Activated T-helper 1 cell treated with anti-CD3 and anti-CD28 coated beads, Interleukin-12 subunit alpha, Interleukin-12 subunit beta, Interleukin-2, Interleukin-4 antibody, amounts not matched to agents 30 ng/mL and 10 ng/mL and 1 ng/mL, durations not matched to agents 14 hours and 24 hours and 36 hours (primary cell): Measurements from ENCODE around the gene STXBP2. TPM values are rescaled to one million over a fixed set of nuclear protein-coding genes. Genes with fewer than 3 reads are reported as not detected.

Experiments used
- DNase-seq: peaks from one replicate; pipeline ENCODE4 v3.0.0; 2021; ENCODE audit warnings: low spot score
- H3K27ac Mint-ChIP-seq: one replicate; pipeline ENCODE4 v1.8.0; 2021; ENCODE audit warnings: mild to moderate bottlenecking, mixed read lengths
- H3K27me3 Mint-ChIP-seq: one replicate; pipeline ENCODE4 v1.8.0; 2022; ENCODE audit warnings: mild to moderate bottlenecking, moderate library complexity, mixed read lengths; ENCODE audit not compliant: insufficient read depth
- H3K36me3 Mint-ChIP-seq: one replicate; pipeline ENCODE4 v1.8.0; 2021; ENCODE audit warnings: low read depth, mixed read lengths
- H3K4me1 Mint-ChIP-seq: one replicate; pipeline ENCODE4 v1.8.0; 2021; ENCODE audit warnings: low read depth, mixed read lengths
- H3K4me3 Mint-ChIP-seq: one replicate; pipeline ENCODE4 v1.8.0; 2021; ENCODE audit warnings: mild to moderate bottlenecking, moderate library complexity, mixed read lengths
- H3K9me3 Mint-ChIP-seq: one replicate; pipeline ENCODE4 v1.8.0; 2021; ENCODE audit warnings: mixed read lengths
- intact Hi-C: fragments of 100-400 bp; cut with micrococcal nuclease; formaldehyde crosslinking; loops from one replicate; pipeline ENCODE4 v1.15.1; 2024
- total RNA-seq: library from RNA; stranded (reverse); gene quantifications from 2 replicates; pipeline ENCODE4 v1.2.3, GENCODE V29; 2022

STXBP2 gene
- total RNA-seq, 1 donor from 2014 or later, result 102 TPM

DNA sequence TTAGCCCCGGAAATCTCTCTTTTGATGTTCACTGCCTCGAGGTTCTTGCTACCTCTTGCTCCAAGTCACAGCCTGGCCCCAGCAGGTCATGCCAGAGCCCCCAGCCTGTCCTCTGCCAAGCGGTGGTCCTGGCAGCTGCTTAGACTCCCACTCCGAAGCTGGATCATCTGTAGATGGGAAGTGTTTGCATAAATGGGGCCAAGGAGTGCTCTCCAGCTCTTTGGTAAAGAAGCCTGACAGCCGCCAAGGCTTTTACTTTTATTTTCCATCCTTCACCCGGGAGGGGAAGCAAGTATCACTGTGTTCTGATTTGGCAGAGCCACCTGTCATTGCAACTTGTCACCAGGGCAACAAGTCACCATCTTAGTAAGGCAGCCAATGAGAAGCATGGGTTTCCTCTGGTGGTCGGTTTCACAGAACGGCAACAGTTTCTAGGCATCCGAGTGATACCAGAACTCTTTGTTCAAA is 21.3 kb downstream of the STXBP2 start:
- peak overlapping the region; percentile 50 for H3K4me3 Mint-ChIP-seq
- no peaks in the 10 kb centered on the region for H3K9me3 Mint-ChIP-seq
- DNase-seq, result peak; percentile 55
- intact Hi-C loops, result no loop called here
- peak overlapping the region; percentile 58 for H3K27ac Mint-ChIP-seq
- peaks cover 2% of the 10 kb centered on the region for H3K27me3 Mint-ChIP-seq
- H3K4me1 Mint-ChIP-seq, result peaks cover 19% of the 10 kb centered on the region
- no peaks in the 10 kb centered on the region for H3K36me3 Mint-ChIP-seq

DNA sequence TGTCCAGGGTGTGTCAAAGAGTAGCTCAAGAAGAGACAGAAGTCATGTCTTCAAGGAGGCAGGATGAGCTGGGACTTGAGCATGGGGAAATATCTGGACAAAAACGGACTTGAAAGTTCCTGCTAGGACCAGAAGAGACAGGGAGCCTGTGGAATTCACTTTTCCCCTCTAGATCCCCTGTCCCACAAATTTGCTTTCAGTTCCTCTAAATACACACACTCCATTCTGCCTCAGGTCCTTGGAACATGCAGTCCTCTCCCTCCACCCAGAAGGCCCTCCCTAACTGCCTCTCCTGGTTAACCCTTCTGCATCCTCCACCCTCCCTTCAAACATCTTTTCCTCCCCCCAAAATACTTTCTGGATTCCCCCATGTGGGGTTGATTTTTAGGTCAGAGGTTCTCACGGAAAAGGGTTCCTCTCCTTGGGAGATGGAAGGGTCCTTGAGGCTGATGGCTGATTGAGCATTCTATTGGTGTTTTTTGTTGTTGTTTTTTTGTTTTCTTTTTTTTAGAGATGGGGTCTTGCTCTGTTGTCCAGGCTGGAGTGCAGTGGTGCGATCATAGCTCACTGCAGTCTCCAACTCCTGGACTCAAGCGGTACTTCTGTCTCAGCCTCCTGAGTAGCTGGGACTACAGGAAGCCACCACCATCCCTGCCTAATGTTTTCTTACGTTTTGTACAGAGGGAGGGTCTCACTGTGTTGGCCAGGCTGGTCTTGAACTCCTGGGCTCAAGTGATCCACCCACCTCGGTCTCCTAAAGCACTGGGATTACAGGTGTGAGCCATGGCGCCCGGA is 25.0 kb downstream of the STXBP2 start:
- peaks cover 15% of the 10 kb centered on the region for H3K4me1 Mint-ChIP-seq
- H3K27me3 Mint-ChIP-seq, result peaks cover 2% of the 10 kb centered on the region
- H3K4me3 Mint-ChIP-seq, result no peak overlapping the region
- intact Hi-C loops, result no loop called here
- H3K36me3 Mint-ChIP-seq, result no peaks in the 10 kb centered on the region
- no peaks in the 10 kb centered on the region for H3K9me3 Mint-ChIP-seq
- H3K27ac Mint-ChIP-seq, result no peak overlapping the region
- no peak for DNase-seq

DNA sequence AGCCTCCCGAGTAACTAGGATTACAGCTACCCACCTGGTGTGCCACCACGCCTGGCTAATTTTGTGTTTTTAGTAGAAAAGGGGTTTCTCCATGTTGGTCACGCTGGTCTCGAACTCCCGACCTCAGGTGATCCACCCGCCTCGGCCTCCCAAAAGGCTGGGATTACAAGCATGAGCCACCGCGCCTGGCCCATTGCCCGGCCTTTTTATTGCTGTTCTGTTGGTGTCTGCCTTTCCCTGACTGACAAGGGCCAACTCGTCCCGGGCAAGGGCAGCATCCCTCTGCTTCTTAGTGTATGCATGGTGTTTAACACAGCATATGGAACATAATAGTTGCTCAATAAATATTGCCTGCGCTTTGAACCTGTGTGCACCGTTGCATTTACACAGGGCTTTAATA is 25.7 kb downstream of the STXBP2 start:
- Mint-ChIP-seq H3K27ac (no peak overlapping the region), H3K4me3 (no peak overlapping the region), H3K9me3 (no peaks in the 10 kb centered on the region), H3K27me3 (no peaks in the 10 kb centered on the region), H3K36me3 (no peaks in the 10 kb centered on the region), H3K4me1 (peaks cover 8% of the 10 kb centered on the region)
- intact Hi-C loops, result no loop called here
- DNase-seq, result no peak

DNA sequence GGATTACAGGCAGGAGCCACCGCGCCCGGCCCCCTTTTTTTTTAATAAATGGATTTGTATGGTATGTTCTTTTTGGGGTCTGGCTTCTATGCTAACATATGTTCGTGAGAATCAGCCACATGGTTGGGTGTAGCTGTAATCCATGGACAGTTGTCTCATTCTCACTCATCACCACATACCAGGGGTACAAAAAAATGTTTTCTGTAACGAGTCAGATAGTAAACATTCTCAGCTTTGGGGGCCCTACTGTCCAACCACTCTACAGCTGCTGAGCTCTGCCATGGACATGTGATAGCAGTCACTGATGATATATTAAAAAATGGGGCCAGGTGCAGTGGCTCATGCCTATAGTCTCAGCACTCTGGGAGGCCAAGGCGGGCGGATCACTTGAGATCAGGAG is 26.8 kb downstream of the STXBP2 start:
- no peak for DNase-seq
- Mint-ChIP-seq H3K4me3 (no peak overlapping the region), H3K27me3 (peaks cover 4% of the 10 kb centered on the region), H3K9me3 (no peaks in the 10 kb centered on the region), H3K4me1 (no peaks in the 10 kb centered on the region), H3K36me3 (no peaks in the 10 kb centered on the region), H3K27ac (no peak overlapping the region)
- intact Hi-C loops, result no loop called here

DNA sequence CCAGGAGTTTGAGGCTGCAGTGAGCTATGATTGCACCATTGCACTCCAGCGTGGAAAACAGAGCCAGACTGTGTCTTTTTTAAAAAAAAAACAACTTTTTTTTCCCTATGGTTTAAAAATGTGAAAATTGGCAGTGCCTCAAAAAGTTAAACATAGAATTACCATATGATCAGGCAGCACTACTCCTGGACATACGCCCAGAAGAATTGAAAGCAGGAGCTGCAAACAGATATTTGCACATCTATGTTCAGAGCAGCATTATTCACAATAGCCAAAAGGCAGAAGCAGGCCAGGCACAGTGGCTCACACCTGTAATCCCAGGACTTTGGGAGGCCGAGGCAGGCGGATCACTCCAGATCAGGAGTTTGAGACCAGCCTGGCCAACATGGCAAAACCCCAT is 28.2 kb downstream of the STXBP2 start:
- DNase-seq, result no peak
- Mint-ChIP-seq H3K9me3 (no peaks in the 10 kb centered on the region), H3K27me3 (peaks cover 8% of the 10 kb centered on the region), H3K4me1 (peaks cover 4% of the 10 kb centered on the region), H3K27ac (no peak overlapping the region), H3K36me3 (no peaks in the 10 kb centered on the region), H3K4me3 (no peak overlapping the region)
- intact Hi-C loops, result no loop called here

DNA sequence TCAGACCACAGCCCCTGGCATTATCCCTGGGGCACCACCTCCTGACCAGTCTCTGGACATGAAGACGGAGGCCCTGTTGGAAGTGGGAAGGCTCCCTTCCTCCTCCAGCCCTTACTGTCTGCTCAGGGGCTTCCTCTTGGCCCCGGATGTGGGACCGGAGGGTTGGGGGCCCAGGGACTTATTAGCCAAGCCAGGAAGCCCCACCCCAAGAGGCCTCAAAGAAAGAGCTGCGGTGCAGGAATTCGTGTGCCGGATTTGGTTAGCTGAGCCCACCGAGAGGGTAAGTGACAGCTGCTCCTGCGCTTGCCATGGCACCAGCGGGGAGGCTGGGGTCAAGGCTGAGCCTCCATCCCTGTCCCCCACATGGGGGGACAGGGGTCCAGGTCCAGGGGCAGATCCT is 31.9 kb downstream of the STXBP2 start, which contains the start of gene RETN:
Gene RETN, plus strand, starts transcription at position 208 of the 400 bp plus-strand sequence. CDS start 278 bp downstream, outside the sequence.
- H3K4me1 Mint-ChIP-seq, result peaks cover 4% of the 10 kb centered on the region
- intact Hi-C loops, result no loop called here
- H3K27ac Mint-ChIP-seq, result no peak within 1 kb of the TSS
- H3K9me3 Mint-ChIP-seq, result no peaks in the 10 kb centered on the region
- no peak within 1 kb of the TSS for H3K4me3 Mint-ChIP-seq
- peaks cover 33% of the 10 kb centered on the region for H3K27me3 Mint-ChIP-seq
- no peak for DNase-seq
- no peaks in the 10 kb centered on the region for H3K36me3 Mint-ChIP-seq

DNA sequence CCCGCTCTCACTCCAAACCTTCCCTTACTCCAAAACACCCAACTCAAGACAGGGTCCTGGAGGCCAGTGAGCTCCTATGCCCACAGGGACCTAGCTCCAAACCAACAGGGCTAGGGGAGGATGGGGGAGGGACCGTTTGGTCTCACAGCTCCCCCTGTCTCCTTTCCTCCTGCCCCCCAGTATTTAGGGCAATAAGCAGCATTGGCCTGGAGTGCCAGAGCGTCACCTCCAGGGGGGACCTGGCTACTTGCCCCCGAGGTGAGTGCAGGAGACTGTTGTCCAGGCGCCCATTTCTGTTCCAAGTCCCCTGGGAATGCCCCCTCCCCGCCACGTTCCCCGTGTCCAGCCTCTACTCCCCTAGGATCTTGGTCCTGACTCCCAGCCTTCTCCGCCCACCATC is 32.7 kb downstream of the STXBP2 start:
- intact Hi-C loops, result no loop called here
- no peak overlapping the region for H3K27ac Mint-ChIP-seq
- H3K27me3 Mint-ChIP-seq, result peaks cover 41% of the 10 kb centered on the region
- H3K4me3 Mint-ChIP-seq, result no peak overlapping the region
- H3K4me1 Mint-ChIP-seq, result peaks cover 12% of the 10 kb centered on the region
- no peak for DNase-seq
- H3K36me3 Mint-ChIP-seq, result no peaks in the 10 kb centered on the region
- no peaks in the 10 kb centered on the region for H3K9me3 Mint-ChIP-seq

DNA sequence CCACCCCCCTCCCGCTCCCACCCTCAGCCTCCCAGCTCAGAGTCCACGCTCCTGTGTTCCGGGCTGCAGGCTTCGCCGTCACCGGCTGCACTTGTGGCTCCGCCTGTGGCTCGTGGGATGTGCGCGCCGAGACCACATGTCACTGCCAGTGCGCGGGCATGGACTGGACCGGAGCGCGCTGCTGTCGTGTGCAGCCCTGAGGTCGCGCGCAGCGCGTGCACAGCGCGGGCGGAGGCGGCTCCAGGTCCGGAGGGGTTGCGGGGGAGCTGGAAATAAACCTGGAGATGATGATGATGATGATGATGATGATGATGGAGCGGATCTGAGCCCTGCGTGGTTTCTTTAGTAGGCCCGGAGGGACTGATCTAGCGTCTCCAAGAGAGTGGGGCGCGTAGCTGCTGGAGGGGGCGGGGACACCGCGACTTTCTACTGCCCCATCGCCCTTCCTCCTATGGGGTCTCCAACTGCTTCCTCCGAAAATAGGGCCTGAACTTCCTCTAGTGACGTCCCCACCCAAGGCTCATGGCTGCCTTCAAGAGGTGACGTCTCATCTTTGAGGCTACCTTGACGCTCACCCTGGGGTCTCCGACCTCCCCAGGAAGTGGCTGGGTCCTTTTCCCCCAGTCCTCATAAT is 33.4 kb downstream of the STXBP2 start:
- H3K9me3 Mint-ChIP-seq, result no peaks in the 10 kb centered on the region
- H3K36me3 Mint-ChIP-seq, result no peaks in the 10 kb centered on the region
- H3K4me1 Mint-ChIP-seq, result peaks cover 13% of the 10 kb centered on the region
- intact Hi-C loops, result no loop called here
- DNase-seq, result peak; percentile 11
- peaks cover 41% of the 10 kb centered on the region for H3K27me3 Mint-ChIP-seq
- H3K27ac Mint-ChIP-seq, result no peak overlapping the region
- peak overlapping the region; percentile 30 for H3K4me3 Mint-ChIP-seq

DNA sequence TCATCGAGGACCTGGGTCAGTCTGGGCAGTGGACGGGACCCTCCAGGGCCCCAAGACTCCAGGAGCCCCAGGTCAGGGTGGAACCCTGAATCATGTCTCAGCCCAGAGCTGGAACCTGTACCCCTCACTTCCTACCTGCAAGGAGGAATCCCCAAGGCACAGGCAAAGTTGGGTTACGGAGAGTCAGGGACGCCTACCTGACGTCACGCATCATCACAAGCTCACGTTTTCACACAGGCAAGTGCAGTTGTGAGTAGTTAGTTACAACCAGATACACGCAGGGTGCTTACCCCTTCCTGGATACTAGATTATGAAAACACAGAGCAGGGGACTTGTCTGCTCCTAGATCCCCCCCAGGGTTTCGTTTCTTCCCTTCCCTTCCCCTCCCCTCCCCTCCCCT is 33.9 kb downstream of the STXBP2 start:
- peak overlapping the region; percentile 30 for H3K4me3 Mint-ChIP-seq
- no peak for DNase-seq
- H3K9me3 Mint-ChIP-seq, result no peaks in the 10 kb centered on the region
- intact Hi-C loops, result no loop called here
- H3K27me3 Mint-ChIP-seq, result peaks cover 41% of the 10 kb centered on the region
- peaks cover 16% of the 10 kb centered on the region for H3K4me1 Mint-ChIP-seq
- no peaks in the 10 kb centered on the region for H3K36me3 Mint-ChIP-seq
- no peak overlapping the region for H3K27ac Mint-ChIP-seq

DNA sequence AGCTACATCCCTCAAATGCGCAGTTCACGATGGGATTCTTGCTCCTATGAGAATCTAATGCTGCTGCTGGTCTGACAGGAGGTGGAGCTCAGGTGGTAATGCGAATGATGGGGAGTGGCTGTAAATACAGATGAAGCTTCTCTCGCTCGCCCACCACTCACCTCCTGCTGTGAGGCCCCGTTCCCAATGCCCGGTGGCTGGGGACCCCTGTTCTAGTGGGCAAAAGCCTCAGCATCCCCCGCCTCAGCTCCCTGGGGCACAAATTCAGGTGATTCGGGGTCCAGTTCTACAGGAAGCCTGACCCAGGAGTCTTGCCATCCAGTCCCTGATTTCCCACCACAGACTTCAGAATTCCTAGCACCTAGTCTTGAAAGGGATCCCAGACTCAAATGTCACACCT is 35.6 kb downstream of the STXBP2 start:
- intact Hi-C loops, result no loop called here
- no peak for DNase-seq
- Mint-ChIP-seq H3K36me3 (no peaks in the 10 kb centered on the region), H3K4me1 (peaks cover 28% of the 10 kb centered on the region), H3K27me3 (peaks cover 55% of the 10 kb centered on the region), H3K9me3 (no peaks in the 10 kb centered on the region), H3K4me3 (no peak overlapping the region), H3K27ac (no peak overlapping the region)

DNA sequence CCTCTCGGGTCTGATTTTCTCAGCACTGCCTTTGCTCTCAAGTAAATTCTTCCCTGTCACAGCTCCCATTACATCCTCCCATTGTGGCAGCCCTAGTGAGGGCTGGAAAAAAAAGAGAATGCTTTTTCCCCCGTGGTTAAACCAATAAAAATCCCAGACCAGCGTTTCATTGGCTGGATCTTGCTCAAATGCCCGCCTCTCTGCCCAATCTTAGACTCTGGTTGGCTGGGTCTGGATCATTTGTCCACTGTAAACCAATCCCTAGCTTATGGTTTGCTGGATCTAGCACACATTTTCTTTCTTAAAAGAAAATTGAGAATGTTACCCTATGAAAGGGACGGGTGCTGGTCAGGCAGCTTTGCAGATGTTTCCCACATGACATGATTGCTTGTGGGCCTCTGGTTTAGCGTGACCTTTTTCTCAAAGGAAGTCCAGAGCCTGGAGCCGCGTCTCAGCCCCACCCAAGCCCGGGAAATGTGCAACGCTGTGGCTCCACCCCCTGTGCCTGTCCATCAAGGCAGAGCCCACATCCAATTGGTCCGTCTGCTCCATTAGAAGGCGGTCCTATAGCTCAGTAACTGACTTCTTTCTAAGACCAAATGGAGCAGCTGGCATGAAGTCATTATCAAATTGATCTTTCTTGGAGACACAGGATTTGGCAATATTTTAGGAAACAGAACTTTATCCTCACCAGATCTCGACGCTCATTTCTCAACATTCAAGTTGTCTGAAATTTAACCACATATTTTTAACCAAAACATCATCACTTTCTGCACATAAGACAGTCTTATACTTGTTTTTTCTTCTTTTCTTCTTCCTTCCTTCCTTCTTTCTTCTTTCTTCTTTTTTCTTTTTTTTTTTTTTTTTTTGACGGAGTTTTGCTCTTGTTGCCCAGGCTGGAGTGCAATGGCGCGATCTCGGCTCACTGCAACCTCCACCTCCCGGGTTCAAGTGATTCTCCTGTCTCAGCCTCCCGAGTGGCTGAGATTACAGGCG is 37.4 kb downstream of the STXBP2 start:
- Mint-ChIP-seq H3K4me1 (peaks cover 41% of the 10 kb centered on the region), H3K36me3 (no peaks in the 10 kb centered on the region), H3K27ac (no peak overlapping the region), H3K4me3 (no peak overlapping the region), H3K27me3 (peaks cover 49% of the 10 kb centered on the region), H3K9me3 (no peaks in the 10 kb centered on the region)
- no peak for DNase-seq
- intact Hi-C loops, result no loop called here

DNA sequence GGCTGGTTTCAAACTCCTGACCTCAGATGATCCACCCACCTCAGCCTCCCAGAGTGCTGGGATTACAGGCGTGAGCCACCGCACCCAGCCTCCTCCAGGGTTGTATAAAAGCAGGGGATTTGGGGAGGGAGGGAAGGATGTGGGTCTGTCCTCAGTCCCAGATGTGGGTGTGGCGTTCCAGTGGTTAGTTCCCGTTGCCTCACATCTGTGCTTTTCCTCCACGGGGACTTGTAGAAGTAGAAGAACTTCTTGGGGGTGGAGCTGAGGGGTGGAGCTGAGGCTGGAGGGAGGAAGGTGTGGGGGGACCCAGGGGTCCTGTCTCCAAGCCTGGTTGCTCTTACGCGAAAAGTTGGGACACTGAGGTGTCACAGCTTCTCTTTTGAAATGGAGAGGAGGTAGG is 39.5 kb downstream of the STXBP2 start:
- Mint-ChIP-seq H3K27ac (no peak overlapping the region), H3K9me3 (no peaks in the 10 kb centered on the region), H3K27me3 (peaks cover 37% of the 10 kb centered on the region), H3K4me3 (peak overlapping the region; percentile 22), H3K4me1 (peaks cover 51% of the 10 kb centered on the region), H3K36me3 (no peaks in the 10 kb centered on the region)
- DNase-seq, result no peak
- intact Hi-C loops, result no loop called here
